ENCODE measurements around the gene LMCD1.
A peak's percentile ranks its signal among the peaks of the same experiment; 100 is the strongest.

LMCD1 gene

DNA sequence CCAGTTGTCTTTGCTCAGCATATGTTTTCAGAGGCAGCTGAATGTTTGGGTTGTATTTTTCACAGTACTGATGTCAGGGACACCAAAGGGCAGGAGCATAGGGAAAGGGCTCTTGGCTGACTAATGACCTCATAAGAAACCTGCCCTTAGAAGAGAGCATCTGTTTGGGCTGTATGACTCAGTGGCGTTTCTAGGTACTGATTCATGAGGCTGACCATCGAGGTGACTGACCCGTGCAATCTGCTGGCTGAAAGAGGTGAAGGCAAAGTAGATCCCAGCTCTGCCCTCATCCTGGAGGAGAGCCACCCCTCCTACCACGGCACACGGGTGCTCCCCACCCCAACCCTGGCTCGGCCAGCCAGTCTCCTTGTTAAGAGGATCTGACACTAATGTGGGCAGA, 8.3 kb downstream of the LMCD1 start:
- peak; percentile 53 for DNase-seq

DNA sequence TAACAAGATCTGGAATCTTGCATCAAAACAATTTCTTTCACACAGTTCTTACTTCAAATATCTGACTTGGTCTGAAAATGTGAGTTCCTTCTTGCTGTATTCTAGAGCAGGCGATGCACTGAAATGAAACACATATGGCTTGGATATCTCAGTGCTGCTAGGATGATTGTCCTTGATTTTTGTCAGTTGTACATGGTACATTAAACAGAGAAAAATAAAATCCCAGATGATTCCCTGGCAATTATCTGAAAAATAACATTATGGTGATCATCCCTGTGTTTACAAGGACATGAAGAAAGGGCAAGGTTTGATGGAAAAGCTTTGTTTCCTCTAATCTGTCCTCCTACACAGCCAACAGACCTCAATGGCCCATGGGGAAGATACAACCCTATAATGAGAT, 10.6 kb downstream of the LMCD1 start:
- DNase-seq: no peak

DNA sequence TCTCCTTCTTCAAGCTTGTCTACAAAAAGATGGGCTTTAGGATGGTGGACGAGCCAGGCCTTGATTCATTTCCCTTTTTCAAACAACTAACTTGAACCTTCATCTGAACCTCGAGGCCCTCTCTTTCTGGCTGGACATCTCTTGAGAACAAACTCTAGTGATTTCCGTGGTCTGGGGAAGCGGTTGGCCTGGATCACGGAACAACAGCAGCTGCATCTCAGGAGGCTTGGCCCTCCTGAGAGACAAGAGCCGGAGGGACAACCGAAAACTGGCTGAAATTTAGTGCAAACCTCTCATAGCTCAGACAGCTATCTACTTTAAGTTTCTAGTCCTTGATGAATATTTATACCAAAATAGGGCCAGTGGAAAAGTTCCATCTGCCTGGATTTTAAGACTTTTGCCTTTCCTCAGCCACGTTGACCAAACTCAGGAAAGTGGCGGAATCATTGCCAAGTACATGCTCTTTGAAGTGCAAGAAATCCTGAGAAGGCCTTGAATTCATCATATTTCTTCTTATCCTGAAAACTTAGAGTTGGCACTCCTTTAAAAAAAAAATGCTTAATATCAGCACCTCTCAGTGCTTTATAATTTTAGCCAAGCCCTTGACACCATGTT, 14.5 kb downstream of the LMCD1 start:
- no peak for DNase-seq

DNA sequence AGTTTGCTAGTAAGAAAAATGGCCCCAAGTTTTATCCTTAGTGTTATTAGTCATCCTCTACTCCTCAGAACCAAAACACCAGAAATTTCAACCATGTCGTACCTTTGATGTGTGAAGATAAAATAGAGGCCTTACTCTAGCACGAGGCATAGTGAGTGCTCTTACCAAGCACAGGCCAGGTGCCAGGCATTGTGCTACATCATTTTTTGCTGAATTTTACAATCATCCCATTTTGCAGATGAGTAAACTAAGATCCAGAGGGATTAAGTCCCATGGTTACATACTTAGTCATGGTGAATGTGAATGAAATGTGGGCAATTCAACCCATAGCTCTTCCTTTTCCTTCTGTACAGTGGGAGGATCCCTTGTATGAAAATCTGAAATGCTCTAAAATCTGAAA, 15.2 kb downstream of the LMCD1 start:
- DNase-seq: no peak

DNA sequence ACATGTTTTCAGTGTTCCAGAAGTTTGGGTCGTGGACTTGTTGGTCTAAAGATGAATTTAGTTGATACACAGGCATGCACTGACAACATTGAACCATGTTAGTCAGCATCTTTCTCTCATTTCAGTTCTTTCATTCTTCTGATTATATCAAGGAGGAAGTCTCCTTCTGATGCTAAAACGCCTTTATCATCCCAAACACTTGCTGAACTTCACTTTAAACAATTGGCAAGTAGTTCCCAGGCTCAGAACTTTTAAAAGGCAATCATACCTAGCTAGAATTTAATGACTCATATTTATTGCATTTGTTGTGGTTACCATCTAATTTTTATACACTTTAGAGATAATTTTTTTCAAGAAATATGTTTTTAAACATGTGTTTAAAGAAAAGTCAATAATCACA, 15.9 kb downstream of the LMCD1 start:
- DNase-seq: no peak

DNA sequence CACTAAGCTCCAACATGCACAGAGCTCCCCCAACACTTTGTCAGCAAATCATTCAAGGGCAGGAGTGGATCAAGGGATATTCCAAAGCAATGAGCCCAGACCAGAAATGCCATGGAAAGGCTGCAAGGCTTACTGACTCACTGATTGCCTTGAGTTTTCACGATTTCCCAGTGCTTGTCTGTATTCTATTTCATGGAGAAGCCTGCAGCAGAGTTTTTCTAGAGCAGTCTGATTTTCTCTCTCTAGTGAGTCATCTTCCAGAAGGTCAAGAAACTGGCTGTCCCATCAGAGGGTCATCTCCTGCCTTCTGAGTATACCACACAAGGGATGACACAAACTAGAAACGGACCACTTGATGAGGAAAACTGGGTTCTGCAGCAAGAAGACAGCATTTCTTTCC, 16.5 kb downstream of the LMCD1 start:
- DNase-seq: peak; percentile 78

DNA sequence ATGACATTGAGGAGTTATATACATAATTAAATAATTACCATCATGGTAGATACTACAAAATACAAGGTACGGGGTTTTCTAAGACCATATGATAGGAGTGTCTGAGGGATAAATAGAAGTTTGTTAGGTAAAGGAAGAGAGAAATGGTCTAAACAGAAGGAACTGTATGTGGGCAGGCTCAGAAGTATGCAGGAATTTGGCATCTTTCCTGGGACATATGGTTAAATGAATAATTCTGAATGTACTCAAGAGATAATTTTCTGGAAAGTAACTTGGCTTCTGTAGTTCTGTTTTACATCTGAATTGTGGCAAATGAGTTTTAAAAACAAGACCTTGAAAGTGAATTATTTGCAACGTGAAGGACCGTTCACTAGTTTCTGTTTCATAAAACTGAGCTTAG, 17.5 kb downstream of the LMCD1 start:
- peak; percentile 95 for DNase-seq

DNA sequence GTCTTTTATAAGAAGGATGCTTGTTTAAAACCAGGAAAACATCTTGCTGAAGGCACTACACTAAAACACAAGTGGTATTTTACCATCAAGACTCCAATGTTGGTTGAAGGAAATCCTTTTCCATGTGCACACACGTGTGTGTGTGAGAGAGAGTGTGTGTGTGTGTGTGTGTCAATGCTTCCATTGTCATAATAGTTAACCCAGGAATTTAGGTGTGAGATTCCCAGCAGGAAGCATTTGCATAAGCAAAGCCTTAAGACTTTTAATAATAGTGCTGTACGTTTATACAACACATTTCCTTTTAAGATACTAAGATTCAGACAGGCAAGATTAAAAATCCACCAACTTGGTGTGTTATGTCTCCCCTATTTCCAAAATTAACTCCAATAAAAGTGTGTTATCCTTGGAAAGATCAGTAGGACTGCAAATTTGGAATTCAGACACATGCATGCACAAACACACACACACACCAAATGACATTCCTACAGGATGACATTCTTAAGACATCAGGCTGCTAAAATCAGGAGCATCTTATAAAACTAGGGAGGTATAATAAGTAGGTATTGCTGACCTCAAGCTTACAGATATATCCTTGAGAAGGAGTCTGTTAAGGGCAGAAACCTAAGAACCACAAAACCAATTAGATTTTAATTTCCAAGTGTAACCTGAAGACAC, 18.3 kb downstream of the LMCD1 start:
- DNase-seq: peak; percentile 65

DNA sequence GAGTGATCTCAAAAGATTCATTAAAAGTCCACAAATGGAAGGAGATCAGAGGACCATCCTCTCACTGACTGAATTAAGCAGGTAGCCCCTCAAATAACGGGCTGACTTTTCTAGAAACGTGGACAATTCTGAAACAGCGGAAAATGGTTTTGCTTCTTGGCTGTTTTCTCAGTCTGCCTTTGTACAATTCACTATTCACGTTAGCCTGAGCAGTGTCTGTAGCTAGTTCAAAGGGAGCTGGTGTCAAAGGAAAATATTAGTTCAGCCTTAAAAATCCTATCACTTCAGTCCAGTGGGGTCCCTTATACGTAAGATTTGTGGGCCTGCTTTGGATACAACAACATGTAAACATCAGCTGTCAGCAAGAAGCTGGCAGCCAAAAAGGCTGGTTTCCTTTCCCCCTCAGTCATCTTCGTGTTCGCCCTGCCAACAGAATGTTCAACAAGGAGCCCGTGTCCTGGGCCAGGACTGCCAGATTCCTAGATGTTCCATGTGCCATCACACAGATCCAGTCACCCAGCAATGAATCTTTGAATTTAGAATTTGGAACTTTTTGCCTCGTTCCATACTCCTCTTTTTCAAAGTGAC, 19.3 kb downstream of the LMCD1 start:
- no peak for DNase-seq

DNA sequence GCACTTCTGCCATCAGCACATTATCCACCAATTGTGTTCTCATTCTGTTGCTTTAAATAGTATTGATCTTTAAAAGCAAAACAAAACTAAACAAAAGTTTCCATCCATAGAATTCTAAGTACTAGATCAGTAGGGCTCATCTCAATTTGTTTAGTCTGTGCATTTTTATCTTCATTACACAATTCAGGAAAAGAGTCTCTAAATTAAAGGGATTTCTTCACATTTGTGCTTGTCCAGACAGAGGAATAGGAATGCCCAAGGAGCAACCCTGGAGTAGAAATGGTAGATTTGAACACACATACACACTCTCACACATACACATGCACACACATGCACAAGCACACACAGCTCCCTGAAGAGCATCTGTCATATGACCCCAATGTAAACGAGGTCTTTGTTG, 21.4 kb downstream of the LMCD1 start:
- DNase-seq: no peak

DNA sequence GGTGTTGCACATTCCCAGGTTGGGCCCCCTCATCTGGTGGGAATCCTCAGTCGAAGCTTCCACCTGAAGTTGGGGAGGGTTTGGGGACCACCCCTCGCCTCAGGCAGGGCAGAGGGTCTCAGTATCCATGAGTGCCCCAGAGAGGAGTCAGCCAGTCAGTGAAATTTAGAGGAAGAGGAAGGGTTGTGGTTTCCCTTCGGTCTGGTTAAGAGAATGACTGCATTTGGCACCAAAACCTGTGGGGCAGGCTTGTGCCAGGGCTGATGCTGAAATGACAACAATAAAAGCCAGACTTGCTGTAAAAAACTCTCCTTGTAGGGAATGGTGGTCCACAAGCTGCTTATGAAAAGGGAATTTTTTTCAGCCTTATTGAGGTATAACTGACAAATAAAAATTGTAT, 22.6 kb downstream of the LMCD1 start:
- DNase-seq: no peak

DNA sequence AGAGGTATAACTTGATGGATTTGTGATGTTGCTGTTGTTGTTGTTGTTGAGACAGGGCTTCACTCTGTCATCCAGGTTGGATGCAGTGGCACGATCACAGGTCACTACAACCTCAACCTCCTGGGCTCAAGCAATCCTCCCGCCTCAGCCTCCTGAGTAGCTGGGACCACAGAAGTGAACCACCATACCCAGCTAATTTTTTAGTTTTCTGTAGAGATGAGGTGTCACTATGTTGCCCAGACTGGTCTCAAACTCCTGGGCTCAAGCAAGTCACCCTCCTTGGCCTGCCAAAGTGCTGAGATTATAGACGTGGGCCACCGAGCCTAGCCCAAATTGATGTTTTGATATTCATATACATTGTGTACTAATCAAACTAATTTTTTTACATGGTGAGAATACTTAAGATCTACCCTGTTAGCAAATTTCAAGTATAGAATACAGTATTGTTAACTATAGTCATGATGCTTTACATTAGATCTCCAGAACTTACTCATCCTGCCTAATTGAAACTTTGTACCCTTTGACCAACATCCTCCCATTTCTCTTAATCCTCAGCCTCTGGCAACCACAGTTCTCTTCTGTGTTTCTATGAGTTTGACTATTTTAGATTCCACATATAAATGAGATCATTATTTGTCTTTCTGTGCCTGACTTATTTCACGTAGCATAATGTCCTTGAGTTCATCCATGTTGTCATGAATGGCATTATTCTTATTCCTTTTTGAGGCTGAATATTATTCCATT, 23.2 kb downstream of the LMCD1 start:
- DNase-seq: no peak

DNA sequence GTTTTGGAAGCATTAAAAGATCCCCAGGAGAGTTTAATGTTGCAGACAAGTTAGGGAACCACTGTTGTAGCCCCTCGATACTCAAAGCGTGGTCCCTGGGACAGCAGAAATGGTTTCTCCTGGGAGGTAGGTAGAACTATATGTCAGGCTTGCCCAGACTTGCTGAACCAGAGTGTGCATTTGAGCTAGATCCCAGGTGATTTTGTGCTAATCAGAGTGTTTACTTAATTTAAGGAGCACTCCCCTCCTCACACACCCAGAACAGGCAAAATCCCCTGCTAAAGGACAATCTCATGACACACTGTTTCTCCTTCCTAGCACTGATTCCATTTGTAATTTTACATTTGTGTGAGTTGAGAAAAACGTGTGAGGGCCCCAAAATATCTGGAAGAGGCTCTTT, 24.3 kb downstream of the LMCD1 start:
- DNase-seq: no peak

DNA sequence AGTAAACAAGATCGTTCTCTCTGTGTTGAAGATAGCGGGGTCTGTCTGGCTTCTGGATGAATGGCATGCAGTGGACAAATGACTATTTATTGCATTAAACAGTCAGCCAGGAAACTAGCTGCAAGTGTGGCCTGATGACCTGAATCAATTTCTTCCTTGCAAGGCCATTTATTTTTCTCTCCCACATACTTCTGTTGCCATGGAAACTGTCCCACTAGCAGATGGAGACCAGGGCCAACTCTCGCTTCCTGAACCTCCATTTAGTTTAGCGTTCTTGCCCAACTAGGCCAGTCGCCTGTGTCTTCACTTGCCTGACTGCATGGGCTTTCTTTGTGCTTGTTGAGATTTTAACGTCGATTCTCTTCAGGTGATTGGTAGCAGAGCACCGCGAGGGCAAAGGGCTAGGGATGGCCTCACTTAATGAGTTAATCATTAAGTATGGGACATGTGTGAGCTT, 27.6 kb downstream of the LMCD1 start:
- DNase-seq: peak; percentile 48

DNA sequence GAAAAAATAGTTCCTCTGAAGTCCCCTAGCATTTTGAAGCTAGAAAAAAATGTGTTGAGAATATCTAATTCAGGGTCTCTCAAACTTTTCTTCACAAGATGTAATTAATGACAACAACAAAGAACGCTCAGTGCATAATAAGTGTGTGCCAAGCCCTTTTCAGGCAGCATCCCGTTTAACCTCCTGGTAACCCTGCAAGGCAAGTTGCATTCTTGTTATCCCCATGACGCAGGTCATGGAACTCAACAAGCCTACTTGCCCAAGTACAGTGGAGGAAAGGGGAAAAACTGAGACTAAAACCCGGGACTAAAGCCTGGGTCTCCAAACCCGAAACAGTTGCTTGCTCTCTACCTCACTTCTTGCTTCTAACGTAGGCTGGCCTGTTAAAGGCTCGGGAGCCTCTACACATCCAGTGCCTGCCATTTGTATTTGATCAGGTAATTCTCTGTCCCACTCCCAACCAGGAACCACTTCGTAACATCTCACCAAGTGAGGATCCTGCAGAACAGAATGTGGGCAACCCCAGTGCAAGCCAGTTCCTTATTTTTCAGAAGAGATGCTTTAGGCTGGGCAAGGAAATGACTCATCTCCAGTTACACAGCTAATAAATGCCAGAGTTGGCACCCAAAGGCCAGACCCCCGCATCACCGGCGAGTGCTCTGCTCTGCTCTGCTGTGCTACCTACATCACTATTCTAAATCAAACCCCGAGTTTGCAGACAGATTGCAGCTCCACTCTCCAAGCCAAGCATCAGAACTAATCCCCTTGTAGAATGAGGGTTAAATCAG, 28.3 kb downstream of the LMCD1 start:
- DNase-seq: peak; percentile 33

DNA sequence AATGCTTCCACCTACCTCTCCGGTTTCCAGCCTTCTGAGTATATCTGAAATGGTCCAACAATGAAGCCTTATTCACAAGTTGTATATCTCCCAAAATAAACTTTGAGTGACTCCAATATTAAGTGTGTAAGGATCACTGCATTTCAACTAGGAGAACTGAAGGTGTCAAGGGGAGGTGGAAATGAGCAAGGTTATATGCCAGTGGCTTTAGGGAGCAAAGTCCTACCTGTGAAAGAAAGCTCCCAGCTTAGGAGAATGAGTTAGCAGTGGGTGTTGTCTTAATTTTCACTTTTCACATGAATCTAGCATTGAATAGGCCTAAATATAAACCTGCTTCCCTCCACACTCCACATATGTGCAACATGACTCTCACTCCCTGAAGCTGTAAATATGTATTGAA, 29.0 kb downstream of the LMCD1 start:
- no peak for DNase-seq

DNA sequence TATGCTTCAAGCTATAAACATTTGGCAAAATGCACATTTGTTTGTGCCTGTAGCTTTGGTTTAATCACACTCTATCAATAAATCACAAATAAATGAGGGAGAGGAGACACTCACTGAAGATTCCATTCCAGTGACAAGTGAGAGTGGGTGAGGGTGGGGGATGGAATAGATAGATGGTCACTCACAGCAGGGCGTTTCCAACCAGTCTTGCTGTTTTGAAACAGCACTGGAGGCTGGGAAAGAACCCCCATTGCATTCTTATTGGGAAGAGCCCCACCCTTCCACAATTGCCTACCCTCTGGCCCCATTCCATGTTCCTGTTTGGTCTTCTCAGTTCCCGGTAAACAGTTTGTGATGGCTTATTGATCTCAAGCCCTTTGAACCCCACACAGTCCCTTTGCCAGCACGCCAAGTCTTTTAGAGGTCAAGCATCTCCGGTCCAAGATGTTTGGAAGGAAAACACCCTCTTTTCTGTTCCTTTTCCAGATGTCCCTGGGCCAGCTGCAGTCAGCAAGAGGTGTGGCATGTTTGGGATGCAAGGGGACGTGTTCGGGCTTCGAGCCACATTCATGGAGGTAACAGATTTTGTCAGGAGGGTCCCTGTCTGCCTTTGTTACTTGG, 30.7 kb downstream of the LMCD1 start:
- peak; percentile 86 for DNase-seq

DNA sequence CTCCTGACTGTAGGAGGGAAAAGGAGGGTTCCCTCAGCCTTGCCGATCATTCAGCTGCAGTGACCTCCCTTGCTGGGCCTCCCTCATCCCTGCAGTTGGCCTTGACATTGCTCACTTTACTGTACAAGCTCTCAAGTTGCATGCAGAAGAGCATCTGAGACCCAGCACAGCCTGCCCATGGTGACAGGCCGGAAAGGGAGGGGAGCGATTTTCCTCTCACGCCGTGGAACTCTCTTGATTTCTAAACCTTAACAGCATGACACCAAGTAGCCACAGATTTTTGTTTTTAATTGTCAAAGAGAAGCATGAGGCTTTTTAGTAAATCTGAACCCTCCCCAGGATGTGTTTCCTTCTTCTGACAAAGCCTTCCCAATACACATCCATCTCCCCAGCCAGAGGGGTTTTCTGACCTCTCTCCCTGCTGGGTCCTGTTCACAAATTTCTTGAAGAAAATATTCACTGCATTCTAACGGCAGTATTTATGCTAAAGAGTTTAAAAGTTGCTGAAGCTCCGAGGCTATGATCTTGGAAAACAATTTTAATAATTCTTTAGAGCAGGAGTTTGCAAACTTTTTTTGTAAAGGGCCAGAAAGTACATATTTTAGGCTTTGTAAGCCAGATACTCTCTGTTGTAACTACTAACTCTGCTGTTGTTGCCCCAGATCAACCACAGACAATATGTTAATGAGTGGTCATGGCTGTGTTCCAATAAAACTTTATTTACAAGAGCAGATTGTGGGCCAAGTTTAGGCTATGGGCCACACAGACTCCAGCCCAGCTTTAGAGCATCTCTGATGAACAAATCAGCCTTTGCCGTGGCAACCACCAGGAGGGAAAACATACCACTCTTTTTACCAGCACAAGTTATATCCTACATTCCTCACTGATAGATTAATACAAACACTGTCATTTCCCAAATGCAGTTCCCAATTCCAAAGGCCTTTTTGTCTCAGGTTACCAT, 34.8 kb downstream of the LMCD1 start:
- peak; percentile 88 for DNase-seq

DNA sequence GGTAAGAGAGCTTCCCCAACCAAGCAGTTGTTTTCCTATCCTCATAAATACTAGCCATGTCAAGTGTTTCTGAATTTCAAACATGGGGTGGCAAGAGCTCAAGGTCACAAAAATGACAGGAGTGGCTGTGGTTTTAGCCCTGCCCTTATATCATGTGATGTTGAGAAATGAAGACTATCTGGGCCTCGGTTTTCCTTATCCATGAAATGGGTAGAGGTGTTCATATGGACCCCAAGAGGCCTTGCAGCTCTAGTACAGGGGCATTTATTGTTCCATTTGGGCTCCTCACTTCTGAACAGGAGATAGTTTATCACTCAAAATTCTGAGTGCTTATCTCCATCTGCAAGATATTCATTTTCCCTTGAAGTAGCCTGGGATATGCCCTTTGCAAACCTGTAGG, 35.8 kb downstream of the LMCD1 start:
- no peak for DNase-seq

DNA sequence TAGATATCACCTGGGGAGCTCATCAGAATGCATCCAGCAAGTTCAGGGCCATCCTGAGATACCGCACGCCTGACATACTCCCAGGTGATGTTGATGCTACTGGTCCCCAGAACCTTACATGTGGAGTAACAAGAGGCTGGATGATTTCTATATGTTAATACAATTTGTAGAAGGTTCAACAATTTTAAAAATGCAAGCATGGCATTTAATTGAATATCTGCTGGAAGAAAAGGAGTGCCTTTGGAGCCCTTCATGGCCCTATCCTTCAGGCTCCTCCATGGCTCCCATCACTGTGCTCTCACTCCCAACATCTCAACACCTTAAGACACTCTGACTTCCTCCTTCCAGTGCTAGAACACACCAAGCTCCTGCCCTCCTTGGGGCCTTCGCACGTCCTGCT, 36.6 kb downstream of the LMCD1 start:
- DNase-seq: no peak

DNA sequence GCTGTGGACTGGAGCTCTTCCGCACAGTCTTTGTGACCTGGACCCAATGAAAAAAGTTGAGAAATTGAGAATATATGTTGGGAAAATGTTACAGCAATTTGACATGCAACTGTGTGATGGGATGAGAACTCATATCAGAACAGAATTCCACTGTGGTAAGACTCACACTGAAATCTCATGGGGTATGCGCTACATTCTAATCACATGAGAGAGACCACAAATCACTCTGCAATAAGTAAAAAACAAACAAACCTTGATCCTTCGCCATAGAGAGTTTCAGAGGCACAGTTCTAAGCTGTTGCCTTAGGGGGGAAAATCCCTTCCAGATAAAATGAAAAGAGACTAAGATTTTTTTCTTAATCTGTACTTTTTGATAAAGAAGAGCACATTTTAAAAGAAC, 37.3 kb downstream of the LMCD1 start:
- peak; percentile 86 for DNase-seq

Measured in fibroblast of skin of right biceps (primary cell).